NCI-H2196 (cell line): ENCODE measurements around the gene ASGR2.
"Not testable (repeated sequence)": the region's sequence is repeated elsewhere in the genome, so short reads cannot be mapped to it uniquely, and the experiment has no call there.

Experiments
- DNase-seq: peaks from one replicate; lab custom pipeline; 2025; ENCODE audit not compliant: unreplicated experiment; lab: John Stamatoyannopoulos, UW

The ASGR2 gene

DNA sequence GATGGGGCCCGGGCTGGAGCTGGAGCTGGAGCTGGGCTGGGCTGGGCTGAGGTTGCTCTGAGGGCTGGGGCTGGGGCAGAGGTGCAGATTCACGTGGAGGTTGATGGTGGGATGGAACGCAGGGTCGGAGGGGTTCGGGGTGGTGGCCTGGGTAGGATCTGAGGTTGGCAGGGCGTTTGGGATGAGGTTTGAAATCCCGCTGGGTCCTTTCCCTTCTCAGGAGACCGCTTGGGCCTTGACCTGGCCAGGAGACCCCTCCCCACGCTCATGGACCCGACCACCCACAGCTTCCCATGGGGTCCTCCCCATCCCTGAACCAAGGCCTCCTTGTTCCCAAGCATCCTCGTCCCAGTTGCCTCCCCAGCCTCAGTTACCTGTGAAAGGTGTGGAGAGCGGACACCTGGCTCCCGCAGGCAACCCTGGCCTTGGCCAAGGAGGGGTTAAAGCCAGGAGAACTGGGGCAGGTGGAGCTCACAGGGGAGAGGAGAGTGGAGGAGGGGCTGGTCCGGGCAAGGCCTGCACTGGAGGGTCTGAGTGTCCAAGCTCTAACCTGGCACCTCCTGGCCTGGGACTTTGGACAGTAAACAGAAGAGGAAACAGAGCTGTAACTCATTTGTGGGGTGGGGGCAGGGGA lies at the start of gene ASGR2:
TSS of gene ASGR2 (minus strand) at position 582 of the 634 bp plus-strand sequence. CDS start 582 bp downstream, outside the sequence.
- no peak for DNase-seq

- not testable (repeated sequence) for DNase-seq
Observed at GRCh38 chr17:7159571-7159970, 44.9 kb upstream of the ASGR2 start.

GRCh38 chr17:7158424-7158823 lies 43.8 kb upstream of the ASGR2 start:
- DNase-seq: not testable (repeated sequence)

DNA sequence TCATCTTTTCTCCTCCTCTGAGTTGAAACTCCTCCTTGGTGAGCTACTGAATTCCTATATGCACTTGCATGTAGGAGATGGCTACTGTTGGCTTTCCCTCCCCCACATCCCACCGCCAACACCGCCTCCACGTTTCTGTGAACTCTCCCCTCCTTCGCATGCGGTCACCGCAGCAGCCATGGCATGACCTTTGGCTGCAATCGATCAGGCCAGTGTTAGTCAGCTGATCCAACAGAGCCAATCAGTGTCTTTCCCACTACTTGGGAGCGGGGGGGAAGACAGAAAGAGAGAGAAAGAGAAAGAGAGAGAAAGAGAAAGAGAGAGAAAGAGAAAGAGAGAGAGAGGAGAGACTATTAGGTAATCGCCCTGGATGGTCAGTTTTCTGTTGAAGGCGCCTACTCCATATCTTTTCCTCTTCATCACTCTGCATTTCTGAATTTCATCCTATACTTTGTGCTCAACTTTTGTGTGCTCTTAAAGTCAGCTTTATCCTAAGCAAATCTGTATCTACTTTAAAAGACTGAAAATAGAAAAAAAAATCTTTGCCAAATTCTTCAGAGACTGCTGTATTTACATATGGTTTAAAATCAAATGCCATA lies 41.8 kb upstream of the ASGR2 start:
- DNase-seq: no peak

- DNase-seq: no peak
Observed at GRCh38 chr17:7147772-7148171, 33.1 kb upstream of the ASGR2 start.

- no peak for DNase-seq
Observed at GRCh38 chr17:7146115-7146514, 31.5 kb upstream of the ASGR2 start.

DNA sequence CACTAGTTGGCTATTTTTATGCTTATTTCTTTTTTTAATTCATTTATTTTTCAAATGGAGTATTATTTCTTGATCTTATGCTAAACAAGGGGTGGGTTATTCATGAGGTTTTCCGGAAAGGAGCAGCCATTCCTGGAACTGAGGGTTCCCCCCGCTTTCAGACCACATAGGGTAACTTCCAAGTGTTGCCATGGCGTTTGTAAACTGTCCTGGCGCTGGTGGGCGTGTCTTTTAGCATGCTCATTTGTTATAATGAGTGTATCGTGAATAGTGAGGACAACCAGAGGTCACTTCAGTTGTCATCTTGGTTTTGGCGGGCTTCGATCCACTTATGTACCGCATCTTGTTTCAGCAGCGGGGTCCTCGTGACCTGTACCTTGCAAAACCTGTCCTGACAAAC lies 29.6 kb upstream of the ASGR2 start:
- no peak for DNase-seq

- peak; percentile 2 for DNase-seq
Observed at GRCh38 chr17:7141824-7142223, 27.2 kb upstream of the ASGR2 start.

DNA sequence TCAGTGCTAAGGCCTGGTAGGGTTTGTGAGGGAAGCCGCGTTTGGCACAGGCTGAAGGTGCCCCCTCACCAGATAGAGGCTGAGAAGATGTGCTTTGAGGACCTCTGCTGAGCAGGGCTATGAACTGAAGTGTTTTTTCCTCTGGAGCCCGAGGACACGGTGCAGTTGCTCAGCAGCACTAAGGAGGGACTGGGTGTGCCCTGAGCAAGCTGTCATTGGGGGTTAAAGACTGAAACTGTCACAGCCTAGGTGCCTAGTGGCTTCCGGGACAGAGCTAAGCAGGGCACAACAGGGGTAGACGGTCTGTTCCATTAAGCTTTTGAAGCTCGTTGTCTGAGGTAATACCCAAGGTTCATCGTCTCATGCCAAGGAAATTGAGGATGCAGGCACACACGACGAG lies 24.8 kb upstream of the ASGR2 start:
- DNase-seq: no peak

- no peak for DNase-seq
Observed at GRCh38 chr17:7138800-7139381, 24.3 kb upstream of the ASGR2 start.

GRCh38 chr17:7137171-7137943 lies 22.7 kb upstream of the ASGR2 start:
- no peak for DNase-seq

DNA sequence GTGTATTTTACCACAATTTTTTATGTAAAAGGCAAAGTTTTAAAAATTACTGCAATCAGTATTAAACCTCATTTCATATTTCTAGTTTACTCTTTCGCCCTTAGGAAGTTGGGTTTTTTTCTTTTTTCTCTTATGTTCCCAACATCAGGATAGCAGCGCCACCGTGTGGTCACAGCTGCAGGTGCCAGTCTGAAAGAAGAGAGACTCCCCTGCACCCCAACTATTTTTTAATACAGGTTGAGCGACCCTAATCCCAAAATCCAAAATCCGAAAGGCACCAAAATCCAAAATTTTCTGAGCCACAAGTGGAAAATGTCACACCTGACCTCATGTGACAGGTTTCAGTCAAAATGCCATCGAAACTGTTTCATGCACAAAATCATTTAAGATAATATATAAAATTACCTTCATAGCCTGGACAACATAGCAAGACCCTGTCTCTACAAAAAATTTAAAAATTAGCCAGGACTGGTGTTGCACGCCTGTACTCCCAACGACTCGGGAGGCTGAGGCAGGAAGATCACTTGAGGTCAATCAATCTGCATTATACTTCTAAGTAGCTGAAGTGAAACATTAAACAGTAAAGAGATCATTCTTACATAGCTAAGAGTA lies 21.8 kb upstream of the ASGR2 start:
- DNase-seq: peak; percentile 59

DNA sequence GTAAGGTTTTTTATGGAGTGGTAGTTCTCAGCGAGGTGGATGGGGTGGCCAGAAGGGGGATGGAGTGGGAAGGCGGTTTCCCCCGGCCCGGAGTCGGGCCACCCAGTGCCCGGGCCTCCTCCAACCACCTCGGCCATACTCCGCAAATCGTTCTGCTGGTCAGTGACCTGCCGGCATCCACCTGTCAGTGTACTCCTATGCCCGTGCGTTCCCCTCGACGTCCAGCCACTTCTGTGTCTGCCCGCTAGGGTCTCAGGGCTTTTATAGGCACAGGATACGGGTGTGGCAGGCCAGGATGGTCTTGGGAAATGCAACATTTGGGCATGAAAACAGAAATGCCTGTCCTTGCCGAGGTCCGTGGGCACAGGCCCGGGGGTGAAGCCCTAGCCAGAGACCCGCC lies 19.3 kb upstream of the ASGR2 start:
- DNase-seq: no peak

DNA sequence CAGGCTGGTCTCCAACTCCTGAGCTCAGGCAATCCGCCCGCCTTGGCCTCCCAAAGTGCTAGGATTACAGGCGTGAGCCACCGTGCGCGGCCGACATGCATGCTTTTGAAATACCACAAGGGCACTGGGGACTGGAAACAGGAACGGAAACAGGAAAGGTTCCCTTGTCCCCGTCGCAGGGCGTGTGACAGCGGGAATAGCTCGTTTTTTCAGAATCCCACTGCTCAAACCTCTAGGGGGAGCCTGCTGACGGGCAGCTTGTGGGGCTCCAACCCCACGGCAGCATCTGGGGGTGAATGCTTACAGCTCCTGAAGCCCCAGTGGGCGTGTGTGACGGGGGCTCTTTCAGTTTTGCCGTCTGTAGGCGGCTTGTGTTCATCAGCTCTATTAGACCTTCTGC lies 18.8 kb upstream of the ASGR2 start:
- no peak for DNase-seq

GRCh38 chr17:7132511-7133094 lies 18.0 kb upstream of the ASGR2 start:
- no peak for DNase-seq

- DNase-seq: no peak
Observed at GRCh38 chr17:7131423-7131791, 16.8 kb upstream of the ASGR2 start.

- no peak for DNase-seq
Observed at GRCh38 chr17:7130621-7131422, 16.2 kb upstream of the ASGR2 start.

DNA sequence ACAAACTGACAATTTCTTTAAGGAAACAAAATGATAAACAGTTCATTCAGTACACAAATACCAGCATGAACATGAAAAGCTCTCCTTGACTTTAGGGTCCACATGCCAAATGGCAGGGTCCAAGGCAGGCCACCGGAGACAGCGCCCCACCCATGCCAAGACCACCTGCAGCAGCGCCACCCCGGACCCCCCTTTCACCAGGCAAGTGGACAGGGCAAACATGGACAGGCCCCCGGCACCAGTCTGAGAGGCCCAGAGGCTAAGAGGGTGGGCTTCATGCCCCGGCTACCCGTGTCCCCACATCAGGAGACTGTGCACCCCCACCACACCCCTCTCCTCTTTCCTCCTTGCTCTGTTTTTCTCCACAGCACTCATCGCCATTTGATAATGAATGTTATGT lies 14.7 kb upstream of the ASGR2 start:
- no peak for DNase-seq

DNA sequence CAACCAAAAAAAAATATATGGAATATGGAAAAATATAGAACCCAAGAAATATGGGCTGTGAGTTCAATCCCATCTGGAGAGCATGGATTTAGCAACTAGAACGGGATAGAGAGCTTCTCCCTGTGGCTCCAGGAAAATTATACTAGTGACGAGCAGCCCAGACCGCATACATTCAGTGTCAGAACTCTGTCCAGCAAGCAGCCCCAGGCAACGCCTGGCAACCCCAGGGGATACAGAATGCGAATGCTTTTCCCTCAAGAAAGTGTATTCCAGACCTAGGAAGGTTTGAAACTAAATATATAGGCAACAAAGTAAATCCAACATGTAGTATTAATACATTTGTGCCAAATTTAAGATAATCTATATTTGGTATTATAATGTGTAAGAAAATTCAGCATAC lies 13.5 kb upstream of the ASGR2 start:
- DNase-seq: no peak

- DNase-seq: not testable (repeated sequence)
Observed at GRCh38 chr17:7127501-7127900, 12.9 kb upstream of the ASGR2 start.
